Neuronal stem cell (in vitro differentiated cells): ENCODE measurements around the gene SHISA4.

ENCODE experiments used
- DNase-seq: peaks from one replicate; pipeline ENCODE4 v3.0.0-alpha.2; 2013; ENCODE audit warnings: low spot score
- H2AFZ ChIP-seq: one replicate; pipeline ENCODE4 v1.6.1; 2013; ENCODE audit warnings: mild to moderate bottlenecking, low read length, inconsistent platforms
- H2AK5ac ChIP-seq: 2 replicates; pipeline ENCODE4 v1.6.1; 2013; ENCODE audit warnings: low read depth, mild to moderate bottlenecking, inconsistent platforms, low read length, moderate library complexity, mixed read lengths
- H2BK120ac ChIP-seq: 2 replicates; pipeline ENCODE4 v1.6.1; 2013; ENCODE audit warnings: low read depth, mild to moderate bottlenecking, inconsistent platforms, low read length, moderate library complexity, mixed read lengths
- H2BK12ac ChIP-seq: one replicate; pipeline ENCODE4 v1.6.1; 2013; ENCODE audit warnings: low read length, inconsistent platforms
- H2BK15ac ChIP-seq: 2 replicates; pipeline ENCODE4 v1.6.1; 2013; ENCODE audit warnings: mild to moderate bottlenecking, low read length, inconsistent platforms, mixed read lengths
- H2BK5ac ChIP-seq: one replicate; pipeline ENCODE4 v1.6.1; 2013; ENCODE audit warnings: inconsistent platforms, mild to moderate bottlenecking, low read length, moderate library complexity
- H3K14ac ChIP-seq: one replicate; pipeline ENCODE4 v1.6.1; 2013; ENCODE audit warnings: low read length, inconsistent platforms
- H3K18ac ChIP-seq: 2 replicates; pipeline ENCODE4 v1.6.1; 2013; ENCODE audit warnings: low read length, inconsistent platforms
- H3K23ac ChIP-seq: 2 replicates; pipeline ENCODE4 v1.6.1; 2013; ENCODE audit warnings: low read depth, mild to moderate bottlenecking, mixed read lengths, low read length, inconsistent platforms; ENCODE audit not compliant: poor library complexity
- H3K27ac ChIP-seq: replicated peaks from 3 replicates; pipeline ENCODE4 v1.5.1; 2013; ENCODE audit warnings: low read length, inconsistent platforms
- H3K27me3 ChIP-seq, 3 experiments: 2 replicates each; pipeline ENCODE4 v1.6.1; 2013; ENCODE audit warnings: low read length in 3 of 3, mild to moderate bottlenecking in 2 of 3, inconsistent platforms in 1 of 3, low read depth in 1 of 3, mixed read lengths in 1 of 3, moderate library complexity in 1 of 3; ENCODE audit not compliant: control insufficient read depth in 3 of 3, insufficient read depth in 3 of 3
- H3K36me3 ChIP-seq, 2 donors: replicated peaks in 1 of 2; 2 replicates each; pipeline ENCODE4 v1.6.1; 2013; ENCODE audit warnings: low read length in 2 of 2; ENCODE audit not compliant: control insufficient read depth in 2 of 2, insufficient read depth in 2 of 2
- H3K4ac ChIP-seq: 2 replicates; pipeline ENCODE4 v1.6.1; 2013; ENCODE audit warnings: inconsistent platforms, mild to moderate bottlenecking, low read length, moderate library complexity
- H3K4me1 ChIP-seq, 2 donors: 1 replicate in 1 of 2; 2 replicates in 1 of 2; pipeline ENCODE4 v1.6.1; 2013; ENCODE audit warnings: low read length in 2 of 2, low read depth in 1 of 2; ENCODE audit not compliant: control insufficient read depth in 2 of 2, insufficient read depth in 1 of 2
- H3K4me2 ChIP-seq: one replicate; pipeline ENCODE4 v1.6.1; 2013; ENCODE audit warnings: mild to moderate bottlenecking, low read length, inconsistent platforms; ENCODE audit not compliant: insufficient read depth, poor library complexity, severe bottlenecking
- H3K4me3 ChIP-seq, 2 donors: 2 replicates each; pipeline ENCODE4 v1.5.1; 2013; ENCODE audit warnings: low read length in 2 of 2, mild to moderate bottlenecking in 2 of 2, inconsistent platforms in 1 of 2, moderate library complexity in 1 of 2
- H3K79me1 ChIP-seq: one replicate; pipeline ENCODE4 v1.6.1; 2013; ENCODE audit warnings: low read depth, mild to moderate bottlenecking, inconsistent platforms, low read length, moderate library complexity
- H3K9ac ChIP-seq: one replicate; pipeline ENCODE4 v1.6.1; 2013; ENCODE audit warnings: mild to moderate bottlenecking, low read depth, low read length, inconsistent platforms; ENCODE audit not compliant: poor library complexity
- H3K9me3 ChIP-seq, 2 donors: replicated peaks in 1 of 2; 2 replicates each; pipeline versions ENCODE3 to v1.6.1; 2013; ENCODE audit warnings: low read length in 2 of 2, mild to moderate bottlenecking in 2 of 2, inconsistent platforms in 1 of 2, low read depth in 1 of 2, mixed read lengths in 1 of 2, moderate library complexity in 1 of 2; ENCODE audit not compliant: control insufficient read depth in 2 of 2, insufficient read depth in 1 of 2
- H4K8ac ChIP-seq: one replicate; pipeline ENCODE4 v1.6.1; 2013; ENCODE audit warnings: low read depth, mild to moderate bottlenecking, inconsistent platforms, low read length, moderate library complexity
- H4K91ac ChIP-seq: one replicate; pipeline ENCODE4 v1.6.1; 2013; ENCODE audit warnings: low read length, low read depth, mild to moderate bottlenecking, inconsistent platforms; ENCODE audit not compliant: poor library complexity
- WGBS, 2 donors: extraction: QIAGEN DNeasy Blood & Tissue Kit; methylation state at CpG; one replicate each; pipeline ENCODE4 v1.1.7; 2013; ENCODE audit warnings: missing lambda C conversion rate in 2 of 2, mixed read lengths in 1 of 2; ENCODE audit not compliant: insufficient read length in 2 of 2, insufficient replicate concordance in 1 of 2; ENCODE audit errors: extremely low coverage in 2 of 2; 5-methylcytosine and 5-hydroxymethylcytosine counted together

SHISA4 gene

DNA sequence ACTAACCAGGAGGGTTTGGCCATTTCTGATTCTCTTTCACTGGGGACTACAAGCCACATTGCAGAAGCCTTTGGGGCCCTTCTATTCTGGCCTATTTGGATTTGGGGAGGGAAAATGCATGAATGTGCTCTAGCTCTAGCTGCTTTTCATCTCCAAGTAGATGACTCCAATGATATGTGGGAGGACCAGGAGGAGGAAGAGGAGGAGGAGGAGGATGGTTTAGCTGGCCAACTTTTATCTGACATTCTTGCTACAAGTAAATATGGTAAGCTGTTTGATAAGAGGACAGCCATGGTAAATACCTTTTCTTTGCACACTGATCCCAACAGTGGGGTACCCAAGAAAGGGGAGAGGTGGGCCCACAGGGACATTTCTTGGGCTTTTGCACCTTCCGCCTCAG is 14.0 kb upstream of the SHISA4 start:
- Histone ChIP-seq H4K8ac (no peak overlapping the region), H2AK5ac (no peak overlapping the region), H2BK120ac (no peak overlapping the region), H2BK5ac (no peak overlapping the region), H2BK12ac (no peak overlapping the region), H2BK15ac (no peak overlapping the region), H3K4me3 (no peak overlapping the region), H3K18ac (no peak overlapping the region), H3K9ac (no peak overlapping the region), H3K4me1 (no peaks in the 10 kb centered on the region), H3K4ac (no peak overlapping the region), H3K79me1 (no peaks in the 10 kb centered on the region), H3K4me2 (no peak overlapping the region), H3K14ac (no peak overlapping the region), H3K23ac (no peak overlapping the region), H4K91ac (peak overlapping the region; percentile 14), H3K27me3 (no peaks in the 10 kb centered on the region), H3K9me3 (peaks cover 0 to 1% of the 10 kb centered on the region in 2 donors), H3K27ac (no peak overlapping the region), H2AFZ (no peak overlapping the region), H3K36me3 (peaks cover 52 to 95% of the 10 kb centered on the region in 2 donors)
- no CpG with 5 or more reads among the region's 1 CpG for WGBS, 2 donors
- no peak for DNase-seq

DNA sequence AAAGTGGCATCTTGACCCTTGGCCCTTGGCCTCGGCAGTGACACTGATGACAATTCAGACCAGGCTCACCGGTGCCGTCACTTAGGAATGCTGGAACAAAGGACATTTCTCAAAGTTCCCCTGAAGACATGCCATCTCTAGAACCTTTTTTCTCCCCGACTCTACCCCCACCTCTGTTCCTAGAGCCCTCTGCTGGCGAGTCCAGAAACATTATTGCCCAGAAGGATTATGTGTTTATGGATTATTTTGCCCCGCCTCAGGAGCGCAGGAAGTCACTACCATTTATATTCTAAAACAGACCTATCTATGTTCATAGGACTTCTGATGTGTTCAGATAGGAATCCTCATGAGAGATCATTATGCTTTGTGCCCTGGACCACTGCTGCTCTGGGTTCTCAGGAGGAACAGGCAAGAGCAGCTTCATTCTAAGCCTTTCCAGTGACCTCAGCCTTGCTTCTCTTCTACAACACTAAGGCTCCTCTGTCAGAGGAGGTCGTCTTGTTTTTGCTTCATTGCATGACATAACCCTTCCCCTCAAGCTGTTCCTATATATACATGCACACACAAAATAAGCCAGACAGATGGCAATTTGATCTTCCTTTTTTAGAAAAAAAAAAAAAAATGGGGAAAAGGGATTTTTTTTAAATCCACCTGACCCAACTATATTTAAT is 12.4 kb upstream of the SHISA4 start:
- WGBS, 2 donors: no CpG with 5 or more reads among the region's 8 CpGs
- Histone ChIP-seq H3K9me3 (peaks cover 0 to 1% of the 10 kb centered on the region in 2 donors), H3K36me3 (peaks cover 39 to 79% of the 10 kb centered on the region in 2 donors)

GRCh38 chr1:201877877-201878401 is 10.8 kb upstream of the SHISA4 start:
- no peak overlapping the region for H3K4me3 ChIP-seq
- whole genome bisulfite sequencing, 2 donors: no CpG with 5 or more reads among the region's 6 CpGs
- H2BK120ac ChIP-seq: no peak overlapping the region
- H2BK12ac ChIP-seq: no peak overlapping the region
- no peak overlapping the region for H3K27ac ChIP-seq
- H3K36me3 ChIP-seq: peaks cover 24 to 62% of the 10 kb centered on the region in 2 donors
- H3K23ac ChIP-seq: no peak overlapping the region
- H3K9ac ChIP-seq: no peak overlapping the region
- no peak overlapping the region for H2AFZ ChIP-seq
- no peak overlapping the region for H4K8ac ChIP-seq
- no peaks in the 10 kb centered on the region for H3K79me1 ChIP-seq
- H3K4me1 ChIP-seq: peaks cover 0 to 4% of the 10 kb centered on the region in 2 donors
- H3K4ac ChIP-seq: no peak overlapping the region
- H3K27me3 ChIP-seq: no peaks in the 10 kb centered on the region
- H2AK5ac ChIP-seq: no peak overlapping the region
- H3K14ac ChIP-seq: no peak overlapping the region
- no peaks in the 10 kb centered on the region for H3K9me3 ChIP-seq
- peak; percentile 35 for DNase-seq
- H4K91ac ChIP-seq: no peak overlapping the region
- no peak overlapping the region for H2BK15ac ChIP-seq
- no peak overlapping the region for H2BK5ac ChIP-seq
- no peak overlapping the region for H3K4me2 ChIP-seq
- H3K18ac ChIP-seq: no peak overlapping the region

More for the DNA sequence above, 12.4 kb upstream of the SHISA4 start:
- H3K9ac ChIP-seq: no peak overlapping the region
- no peaks in the 10 kb centered on the region for H3K79me1 ChIP-seq
- no peak overlapping the region for H4K8ac ChIP-seq
- H3K4ac ChIP-seq: no peak overlapping the region
- H3K23ac ChIP-seq: no peak overlapping the region
- H2AFZ ChIP-seq: no peak overlapping the region
- H3K4me2 ChIP-seq: no peak overlapping the region
- no peak overlapping the region for H2BK12ac ChIP-seq
- peaks cover 0 to 1% of the 10 kb centered on the region in 2 donors for H3K4me1 ChIP-seq
- H2BK15ac ChIP-seq: no peak overlapping the region
- no peak overlapping the region for H2BK120ac ChIP-seq
- no peak overlapping the region for H3K14ac ChIP-seq
- H2AK5ac ChIP-seq: no peak overlapping the region
- H4K91ac ChIP-seq: no peak overlapping the region
- no peak overlapping the region for H3K4me3 ChIP-seq
- DNase-seq: no peak
- no peak overlapping the region for H3K27ac ChIP-seq
- H3K18ac ChIP-seq: no peak overlapping the region
- H2BK5ac ChIP-seq: no peak overlapping the region
- no peaks in the 10 kb centered on the region for H3K27me3 ChIP-seq

- no peak overlapping the region for H2AFZ ChIP-seq
- no peak overlapping the region for H3K4me2 ChIP-seq
- DNase-seq: no peak
- H3K36me3 ChIP-seq: peaks cover 3 to 33% of the 10 kb centered on the region in 2 donors
- H3K79me1 ChIP-seq: no peaks in the 10 kb centered on the region
- H2BK120ac ChIP-seq: no peak overlapping the region
- H2BK5ac ChIP-seq: no peak overlapping the region
- H2BK12ac ChIP-seq: no peak overlapping the region
- H3K27me3 ChIP-seq: peaks cover 0 to 9% (median 0%) of the 10 kb centered on the region in 3 experiments
- H3K18ac ChIP-seq: no peak overlapping the region
- no peaks in the 10 kb centered on the region for H3K9me3 ChIP-seq
- no peak overlapping the region for H2BK15ac ChIP-seq
- H3K14ac ChIP-seq: no peak overlapping the region
- no peak overlapping the region for H3K4ac ChIP-seq
- no peak overlapping the region for H3K27ac ChIP-seq
- no peak overlapping the region for H3K23ac ChIP-seq
- no peak overlapping the region for H3K4me3 ChIP-seq
- H3K4me1 ChIP-seq: peaks cover 0 to 4% of the 10 kb centered on the region in 2 donors
- no peak overlapping the region for H2AK5ac ChIP-seq
- no peak overlapping the region for H4K8ac ChIP-seq
- H4K91ac ChIP-seq: no peak overlapping the region
- H3K9ac ChIP-seq: no peak overlapping the region
- WGBS, 2 donors: no CpG with 5 or more reads among the region's 6 CpGs
Measured at GRCh38 chr1:201880928-201881571, 7.6 kb upstream of the SHISA4 start.
